ENCODE measurements around the gene PRG3. TPM values are rescaled to one million over a fixed set of nuclear protein-coding genes. Genes with fewer than 3 reads are reported as not detected.
"Not testable (repeated sequence)": the region's sequence is repeated elsewhere in the genome, so short reads cannot be mapped to it uniquely, and the experiment has no call there.

Gene PRG3
- total and polyA plus RNA-seq, 7 donors = not detected

- H3K36me3 ChIP-seq (ENCODE audit: insufficient read depth in 1 of 2, low read depth in 1 of 2) = peaks cover 0 to 33% of the 10 kb centered on the region in 2 donors
- peak in 1 of 2 donors; percentile 30 for DNase-seq
- TF ChIP-seq CTCF (IDR thresholded peaks at IDR 0.05) = no peak
- peak overlapping the region; percentile 51 for H3K27ac ChIP-seq
- intact Hi-C loops (cut with DNase I) = no loop called here
- H3K4me3 ChIP-seq = no peak overlapping the region
- H3K27me3 ChIP-seq (ENCODE audit: insufficient read depth in 3 of 3, low read length in 2 of 3) = no peaks in the 10 kb centered on the region
- peaks cover 3% of the 10 kb centered on the region for H3K4me1 ChIP-seq
- WGBS, 3 donors = 69 to 75% (median 74%) methylated on average over 9 of the region's 9 CpGs
- H3K9me3 ChIP-seq = no peaks in the 10 kb centered on the region
- peak in 3 of 4 donors; percentile 28 to 56 (median 38) for ATAC-seq
Observed at GRCh38 chr11:57407010-57407920, 26.3 kb upstream of the PRG3 start.

GRCh38 chr11:57406337-57406904, 25.5 kb upstream of the PRG3 start:
- H3K4me3 ChIP-seq = no peak overlapping the region
- H3K27me3 ChIP-seq (ENCODE audit: insufficient read depth in 3 of 3, low read length in 2 of 3) = no peaks in the 10 kb centered on the region
- ATAC-seq (peak in 3 of 4 donors; percentile 44 to 58 (median 51)), DNase-seq (peak in 1 of 2 donors; percentile 36)
- peak overlapping the region; percentile 51 for H3K27ac ChIP-seq
- 57 to 59% (median 57%) methylated on average over 4 of the region's 4 CpGs for WGBS, 3 donors
- intact Hi-C loops (cut with DNase I) = no loop called here
- no peak for TF ChIP-seq CTCF (IDR thresholded peaks at IDR 0.05)
- H3K4me1 ChIP-seq = peaks cover 3% of the 10 kb centered on the region
- peaks cover 0 to 26% of the 10 kb centered on the region in 2 donors for H3K36me3 ChIP-seq (ENCODE audit: insufficient read depth in 1 of 2, low read depth in 1 of 2)
- H3K9me3 ChIP-seq = no peaks in the 10 kb centered on the region

GRCh38 chr11:57405271-57405860, 24.4 kb upstream of the PRG3 start:
- H3K27ac ChIP-seq = no peak overlapping the region
- DNase-seq = no peak

GRCh38 chr11:57403802-57404147, 22.8 kb upstream of the PRG3 start:
- no peak for DNase-seq
- intact Hi-C loops (cut with DNase I) = no loop called here
- peaks cover 3% of the 10 kb centered on the region for H3K4me1 ChIP-seq
- H3K36me3 ChIP-seq (ENCODE audit: insufficient read depth in 1 of 2, low read depth in 1 of 2) = peaks cover 0 to 5% of the 10 kb centered on the region in 2 donors
- WGBS, 3 donors = 82 to 88% (median 86%) methylated on average over 2 of the region's 2 CpGs
- H3K27ac ChIP-seq = no peak overlapping the region
- no peak for ATAC-seq
- H3K9me3 ChIP-seq = no peaks in the 10 kb centered on the region
- no peak for TF ChIP-seq CTCF (IDR thresholded peaks at IDR 0.05)
- no peaks in the 10 kb centered on the region for H3K27me3 ChIP-seq (ENCODE audit: insufficient read depth in 3 of 3, low read length in 2 of 3)
- H3K4me3 ChIP-seq = no peak overlapping the region

More at GRCh38 chr11:57405271-57405860, 24.4 kb upstream of the PRG3 start:
- no peak overlapping the region for H3K4me3 ChIP-seq
- 45 to 68% (median 49%) methylated on average over 4 of the region's 4 CpGs for whole genome bisulfite sequencing, 3 donors
- ATAC-seq = no peak
- TF ChIP-seq CTCF (IDR thresholded peaks at IDR 0.05) = no peak
- no peaks in the 10 kb centered on the region for H3K9me3 ChIP-seq
- H3K27me3 ChIP-seq (ENCODE audit: insufficient read depth in 3 of 3, low read length in 2 of 3) = no peaks in the 10 kb centered on the region
- intact Hi-C loops (cut with DNase I) = no loop called here
- H3K36me3 ChIP-seq (ENCODE audit: insufficient read depth in 1 of 2, low read depth in 1 of 2) = peaks cover 0 to 18% of the 10 kb centered on the region in 2 donors
- peaks cover 3% of the 10 kb centered on the region for H3K4me1 ChIP-seq

GRCh38 chr11:57403003-57403801, 22.3 kb upstream of the PRG3 start:
- H3K27ac ChIP-seq; H3K36me3 ChIP-seq (ENCODE audit: insufficient read depth in 1 of 2, low read depth in 1 of 2); H3K27me3 ChIP-seq (ENCODE audit: insufficient read depth in 3 of 3, low read length in 2 of 3); H3K4me1 ChIP-seq; H3K9me3 ChIP-seq; H3K4me3 ChIP-seq; intact Hi-C loops (cut with DNase I); ATAC-seq; DNase-seq: not testable (repeated sequence)
- WGBS, 3 donors = 79 to 86% (median 83%) methylated on average over 6 of the region's 6 CpGs
